Measurements from ENCODE around the gene CEP43. TPM values are rescaled to one million over a fixed set of nuclear protein-coding genes. Genes with fewer than 3 reads are reported as not detected.

The CEP43 gene
- total RNA-seq, 1 experiment from 2014 or later: 19.7 TPM

GRCh38 chr6:166957805-166958076 lies 41.5 kb upstream of the CEP43 start:
- BruUV-seq (replicated peaks): no TSS peak
- no peak for DNase-seq
- Histone ChIP-seq H3K27ac (no peak overlapping the region), H2AFZ (no peak overlapping the region), H3K4me2 (peak overlapping the region; percentile 99; the same call in 1 of the 2 replicates), H3K79me2 (ENCODE audit: low read depth) (no peaks in the 10 kb centered on the region), H3K4me3 (no peak overlapping the region), H3K9me3 (ENCODE audit: insufficient read depth, low read depth) (no peaks in the 10 kb centered on the region), H3K36me3 (ENCODE audit: low read depth) (no peaks in the 10 kb centered on the region), H3K27me3 (ENCODE audit: insufficient read depth, low read depth) (no peaks in the 10 kb centered on the region), H3F3A (ENCODE audit: insufficient read depth, low read depth) (no peaks in the 10 kb centered on the region), H3K4me1 (replicated peaks; ENCODE audit: insufficient read depth) (no peaks in the 10 kb centered on the region), H4K20me1 (ENCODE audit: insufficient read depth) (no peaks in the 10 kb centered on the region), H3K9me2 (ENCODE audit: insufficient read depth) (no peaks in the 10 kb centered on the region)
- CTCF ChIA-PET: no interaction called here
- TF ChIP-seq, protein P1, sequence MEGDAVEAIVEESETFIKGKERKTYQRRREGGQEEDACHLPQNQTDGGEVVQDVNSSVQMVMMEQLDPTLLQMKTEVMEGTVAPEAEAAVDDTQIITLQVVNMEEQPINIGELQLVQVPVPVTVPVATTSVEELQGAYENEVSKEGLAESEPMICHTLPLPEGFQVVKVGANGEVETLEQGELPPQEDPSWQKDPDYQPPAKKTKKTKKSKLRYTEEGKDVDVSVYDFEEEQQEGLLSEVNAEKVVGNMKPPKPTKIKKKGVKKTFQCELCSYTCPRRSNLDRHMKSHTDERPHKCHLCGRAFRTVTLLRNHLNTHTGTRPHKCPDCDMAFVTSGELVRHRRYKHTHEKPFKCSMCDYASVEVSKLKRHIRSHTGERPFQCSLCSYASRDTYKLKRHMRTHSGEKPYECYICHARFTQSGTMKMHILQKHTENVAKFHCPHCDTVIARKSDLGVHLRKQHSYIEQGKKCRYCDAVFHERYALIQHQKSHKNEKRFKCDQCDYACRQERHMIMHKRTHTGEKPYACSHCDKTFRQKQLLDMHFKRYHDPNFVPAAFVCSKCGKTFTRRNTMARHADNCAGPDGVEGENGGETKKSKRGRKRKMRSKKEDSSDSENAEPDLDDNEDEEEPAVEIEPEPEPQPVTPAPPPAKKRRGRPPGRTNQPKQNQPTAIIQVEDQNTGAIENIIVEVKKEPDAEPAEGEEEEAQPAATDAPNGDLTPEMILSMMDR (conservative IDR thresholded peaks at IDR 0.05): no peak
- no peak for TF ChIP-seq EZH2 (IDR thresholded peaks at IDR 0.05; ENCODE audit: low read depth)
- POLR2A ChIA-PET (ENCODE audit: unreplicated experiment): no interaction called here
- intact Hi-C loops (cut with micrococcal nuclease; ENCODE audit: unreplicated experiment): loop anchor here (2.0 kb wide), 1 partner anchor 41 kb away; the partner anchor contains the start of gene CEP43

DNA sequence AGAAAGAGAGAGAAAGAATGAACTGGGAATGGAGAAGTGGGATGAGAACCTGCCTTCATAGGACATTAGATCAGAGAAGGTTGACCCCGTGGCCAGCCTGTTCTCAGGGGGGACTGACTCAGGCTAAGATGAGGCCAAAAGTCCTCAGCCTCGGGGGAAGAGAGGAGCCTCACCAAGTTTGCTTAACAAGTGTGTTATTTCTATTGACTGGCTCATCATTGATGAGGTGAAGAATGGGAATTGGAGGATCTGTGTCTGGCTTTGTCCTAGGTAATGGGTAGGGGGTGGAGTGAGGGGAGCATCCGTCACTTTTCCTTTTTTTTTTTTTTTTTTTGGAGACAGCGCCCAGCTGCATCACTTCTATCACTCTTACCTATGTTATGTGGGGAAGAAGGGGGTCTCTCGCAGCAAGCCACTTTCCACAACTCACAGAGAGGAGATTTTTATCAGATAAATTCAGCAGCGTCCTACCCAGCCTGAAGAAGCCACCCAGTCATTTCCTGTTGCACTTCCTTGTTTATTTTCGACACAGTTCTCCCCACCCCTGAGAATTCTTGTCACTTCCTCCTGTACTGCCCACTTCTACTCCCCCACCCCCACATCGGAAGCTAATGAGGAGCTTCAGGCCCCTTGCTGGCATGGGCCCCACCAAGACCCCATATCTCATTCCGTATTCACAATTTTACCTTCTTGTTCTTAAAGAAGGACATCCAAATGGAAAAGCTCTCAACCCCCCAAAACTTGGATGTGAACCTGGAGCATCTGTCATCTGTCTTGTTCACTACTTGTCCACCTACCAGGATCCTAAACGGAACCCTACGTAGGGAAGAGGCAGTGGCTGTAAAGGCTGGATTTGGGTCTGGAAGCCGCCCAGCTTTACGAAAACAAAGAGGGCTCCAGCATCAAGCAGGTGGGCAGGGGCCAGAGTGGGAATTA lies 40.0 kb upstream of the CEP43 start:
- H3K36me3 ChIP-seq (ENCODE audit: low read depth): no peaks in the 10 kb centered on the region
- TF ChIP-seq, protein P1 (conservative IDR thresholded peaks at IDR 0.05): no peak
- no peak for TF ChIP-seq EZH2 (IDR thresholded peaks at IDR 0.05; ENCODE audit: low read depth)
- H3K9me3 ChIP-seq (ENCODE audit: insufficient read depth, low read depth): no peaks in the 10 kb centered on the region
- no peak overlapping the region for H3K4me3 ChIP-seq
- intact Hi-C loops (cut with micrococcal nuclease; ENCODE audit: unreplicated experiment): no loop called here
- CTCF ChIA-PET: no interaction called here
- H3K27me3 ChIP-seq (ENCODE audit: insufficient read depth, low read depth): no peaks in the 10 kb centered on the region
- H3K4me2 ChIP-seq: no peak overlapping the region
- no peak for DNase-seq
- H2AFZ ChIP-seq: no peak overlapping the region
- H4K20me1 ChIP-seq (ENCODE audit: insufficient read depth): no peaks in the 10 kb centered on the region
- H3K79me2 ChIP-seq (ENCODE audit: low read depth): no peaks in the 10 kb centered on the region
- no peaks in the 10 kb centered on the region for H3K9me2 ChIP-seq (ENCODE audit: insufficient read depth)
- BruUV-seq (replicated peaks): no TSS peak
- POLR2A ChIA-PET (ENCODE audit: unreplicated experiment): no interaction called here
- H3K27ac ChIP-seq: no peak overlapping the region
- no peaks in the 10 kb centered on the region for H3F3A ChIP-seq (ENCODE audit: insufficient read depth, low read depth)
- H3K4me1 ChIP-seq (replicated peaks; ENCODE audit: insufficient read depth): no peaks in the 10 kb centered on the region

GRCh38 chr6:166959911-166960608 lies 39.1 kb upstream of the CEP43 start:
- no peak overlapping the region for H3K4me2 ChIP-seq
- no peak for DNase-seq
- H3K27ac ChIP-seq: no peak overlapping the region
- no peaks in the 10 kb centered on the region for H3K9me2 ChIP-seq (ENCODE audit: insufficient read depth)
- TF ChIP-seq, protein P1 (conservative IDR thresholded peaks at IDR 0.05): no peak
- no peak for TF ChIP-seq EZH2 (IDR thresholded peaks at IDR 0.05; ENCODE audit: low read depth)
- ChIA-PET CTCF (no interaction called here), POLR2A (ENCODE audit: unreplicated experiment) (no interaction called here)
- no TSS peak for BruUV-seq (replicated peaks)
- H3K9me3 ChIP-seq (ENCODE audit: insufficient read depth, low read depth): no peaks in the 10 kb centered on the region
- H3K79me2 ChIP-seq (ENCODE audit: low read depth): no peaks in the 10 kb centered on the region
- no peaks in the 10 kb centered on the region for H3K4me1 ChIP-seq (replicated peaks; ENCODE audit: insufficient read depth)
- H3K36me3 ChIP-seq (ENCODE audit: low read depth): no peaks in the 10 kb centered on the region
- no peaks in the 10 kb centered on the region for H3K27me3 ChIP-seq (ENCODE audit: insufficient read depth, low read depth)
- intact Hi-C loops (cut with micrococcal nuclease; ENCODE audit: unreplicated experiment): no loop called here
- no peaks in the 10 kb centered on the region for H3F3A ChIP-seq (ENCODE audit: insufficient read depth, low read depth)
- H4K20me1 ChIP-seq (ENCODE audit: insufficient read depth): no peaks in the 10 kb centered on the region
- H3K4me3 ChIP-seq: no peak overlapping the region
- H2AFZ ChIP-seq: no peak overlapping the region
